Gastroesophageal sphincter (tissue), 3 donors: ENCODE measurements around the gene SYCP2L.

ENCODE experiments used
- POLR2A ChIP-seq, 2 donors: fragments of 450-650 bp; IDR thresholded peaks; one replicate each; pipeline ENCODE4 v1.6.1; 2017; ENCODE audit warnings: antibody characterized with exemption in 2 of 2, mild to moderate bottlenecking in 2 of 2, moderate library complexity in 1 of 2
- TF ChIP-seq, protein P1 (sequence below), 4 experiments: fragments of 200-600 bp in 2 of 4; fragments of 450-650 bp in 2 of 4; sonication (generic) in 1 of 4; IDR thresholded peaks; one replicate each; pipeline ENCODE4 v1.5.1; 2017 to 2019; ENCODE audit warnings: antibody characterized with exemption in 4 of 4, mild to moderate bottlenecking in 2 of 4, moderate library complexity in 2 of 4

DNA sequence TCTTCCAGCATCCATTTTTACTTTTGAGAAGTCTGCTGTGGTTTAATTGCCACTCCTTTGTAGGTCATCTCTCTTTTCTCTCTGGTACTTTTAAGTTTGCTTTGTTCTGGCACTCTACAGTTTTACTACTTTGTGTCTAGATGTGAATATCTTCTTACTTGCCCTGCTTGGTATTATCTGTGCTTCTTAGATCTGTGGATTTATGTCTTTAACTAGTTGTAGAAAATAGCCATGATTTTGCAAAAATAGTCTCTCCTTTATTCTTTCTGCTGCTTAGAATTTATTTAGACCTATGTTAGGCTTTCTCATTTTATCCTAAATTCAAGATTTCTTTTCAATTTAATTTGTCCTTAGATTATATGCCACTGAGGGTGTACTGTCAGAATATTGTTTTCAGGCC, 43.3 kb upstream of the SYCP2L start:
- no peak for TF ChIP-seq POLR2A (IDR thresholded peaks at IDR 0.05)
- TF ChIP-seq, protein P1, sequence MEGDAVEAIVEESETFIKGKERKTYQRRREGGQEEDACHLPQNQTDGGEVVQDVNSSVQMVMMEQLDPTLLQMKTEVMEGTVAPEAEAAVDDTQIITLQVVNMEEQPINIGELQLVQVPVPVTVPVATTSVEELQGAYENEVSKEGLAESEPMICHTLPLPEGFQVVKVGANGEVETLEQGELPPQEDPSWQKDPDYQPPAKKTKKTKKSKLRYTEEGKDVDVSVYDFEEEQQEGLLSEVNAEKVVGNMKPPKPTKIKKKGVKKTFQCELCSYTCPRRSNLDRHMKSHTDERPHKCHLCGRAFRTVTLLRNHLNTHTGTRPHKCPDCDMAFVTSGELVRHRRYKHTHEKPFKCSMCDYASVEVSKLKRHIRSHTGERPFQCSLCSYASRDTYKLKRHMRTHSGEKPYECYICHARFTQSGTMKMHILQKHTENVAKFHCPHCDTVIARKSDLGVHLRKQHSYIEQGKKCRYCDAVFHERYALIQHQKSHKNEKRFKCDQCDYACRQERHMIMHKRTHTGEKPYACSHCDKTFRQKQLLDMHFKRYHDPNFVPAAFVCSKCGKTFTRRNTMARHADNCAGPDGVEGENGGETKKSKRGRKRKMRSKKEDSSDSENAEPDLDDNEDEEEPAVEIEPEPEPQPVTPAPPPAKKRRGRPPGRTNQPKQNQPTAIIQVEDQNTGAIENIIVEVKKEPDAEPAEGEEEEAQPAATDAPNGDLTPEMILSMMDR (IDR thresholded peaks at IDR 0.05), result no peak
